Neutrophil (primary cell): ENCODE data around the gene NF1.
"Not testable (repeated sequence)": the region's sequence is repeated elsewhere in the genome, so short reads cannot be mapped to it uniquely, and the experiment has no call there.

Source experiments
- H3K27ac ChIP-seq: fragments of 200-600 bp; sonication (generic); 2 replicates; pipeline ENCODE4 v1.5.1; 2016; ENCODE audit warnings: mild to moderate bottlenecking, moderate library complexity
- H3K27me3 ChIP-seq: fragments of 200-600 bp; sonication (generic); 2 replicates; pipeline ENCODE4 v1.6.0; 2016; ENCODE audit warnings: mild to moderate bottlenecking
- H3K36me3 ChIP-seq: fragments of 200-600 bp; sonication (generic); 2 replicates; pipeline ENCODE4 v1.5.1; 2017
- H3K4me1 ChIP-seq, 2 experiments: fragments of 200-600 bp in 1 of 2; sonication (generic) in 1 of 2; 1 replicate in 1 of 2; 2 replicates in 1 of 2; pipeline versions ENCODE4 v1.5.1 to v1.6.1; 2013 to 2016; ENCODE audit warnings: low read depth in 1 of 2, low read length in 1 of 2, mild to moderate bottlenecking in 1 of 2, moderate library complexity in 1 of 2; ENCODE audit not compliant: control insufficient read depth in 1 of 2, insufficient read depth in 1 of 2
- H3K4me3 ChIP-seq, 2 experiments: fragments of 200-600 bp in 1 of 2; sonication (generic) in 1 of 2; 1 replicate in 1 of 2; 2 replicates in 1 of 2; pipeline ENCODE4 v1.5.1; 2013 to 2016; ENCODE audit warnings: low read depth in 1 of 2, low read length in 1 of 2, mild to moderate bottlenecking in 1 of 2, moderate library complexity in 1 of 2
- H3K9me3 ChIP-seq: fragments of 200-600 bp; sonication (generic); 2 replicates; pipeline ENCODE4 v1.5.1; 2016
- TF ChIP-seq, protein P1 (sequence below): fragments of 200-600 bp; sonication (generic); IDR thresholded peaks from 2 replicates; pipeline ENCODE4 v1.5.1; 2016; ENCODE audit warnings: antibody characterized with exemption

NF1 gene

DNA sequence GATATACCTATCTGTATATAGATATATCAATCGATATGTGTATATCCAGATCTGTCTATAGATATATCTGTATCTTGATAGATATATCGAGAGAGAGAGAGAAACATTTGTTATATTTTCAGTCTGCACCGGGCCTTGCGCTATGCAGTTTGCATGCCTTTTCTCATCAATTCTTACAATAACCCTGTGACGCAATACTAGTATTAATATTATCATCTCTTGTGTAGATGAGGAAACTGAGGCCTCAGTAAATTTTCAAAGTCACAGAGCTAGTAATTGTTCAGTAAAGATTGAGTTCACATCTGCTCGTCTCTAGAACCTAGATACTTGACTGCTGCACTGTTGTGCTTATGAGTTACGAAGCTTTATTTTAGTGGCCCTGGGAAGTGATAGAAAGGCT, 77.6 kb downstream of the NF1 start:
- Histone ChIP-seq H3K36me3 (no peaks in the 10 kb centered on the region), H3K4me1 (no peaks in the 10 kb centered on the region), H3K4me3 (no peak overlapping the region), H3K27ac (no peak overlapping the region), H3K27me3 (no peaks in the 10 kb centered on the region), H3K9me3 (no peaks in the 10 kb centered on the region)
- TF ChIP-seq, protein P1, sequence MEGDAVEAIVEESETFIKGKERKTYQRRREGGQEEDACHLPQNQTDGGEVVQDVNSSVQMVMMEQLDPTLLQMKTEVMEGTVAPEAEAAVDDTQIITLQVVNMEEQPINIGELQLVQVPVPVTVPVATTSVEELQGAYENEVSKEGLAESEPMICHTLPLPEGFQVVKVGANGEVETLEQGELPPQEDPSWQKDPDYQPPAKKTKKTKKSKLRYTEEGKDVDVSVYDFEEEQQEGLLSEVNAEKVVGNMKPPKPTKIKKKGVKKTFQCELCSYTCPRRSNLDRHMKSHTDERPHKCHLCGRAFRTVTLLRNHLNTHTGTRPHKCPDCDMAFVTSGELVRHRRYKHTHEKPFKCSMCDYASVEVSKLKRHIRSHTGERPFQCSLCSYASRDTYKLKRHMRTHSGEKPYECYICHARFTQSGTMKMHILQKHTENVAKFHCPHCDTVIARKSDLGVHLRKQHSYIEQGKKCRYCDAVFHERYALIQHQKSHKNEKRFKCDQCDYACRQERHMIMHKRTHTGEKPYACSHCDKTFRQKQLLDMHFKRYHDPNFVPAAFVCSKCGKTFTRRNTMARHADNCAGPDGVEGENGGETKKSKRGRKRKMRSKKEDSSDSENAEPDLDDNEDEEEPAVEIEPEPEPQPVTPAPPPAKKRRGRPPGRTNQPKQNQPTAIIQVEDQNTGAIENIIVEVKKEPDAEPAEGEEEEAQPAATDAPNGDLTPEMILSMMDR: no peak

DNA sequence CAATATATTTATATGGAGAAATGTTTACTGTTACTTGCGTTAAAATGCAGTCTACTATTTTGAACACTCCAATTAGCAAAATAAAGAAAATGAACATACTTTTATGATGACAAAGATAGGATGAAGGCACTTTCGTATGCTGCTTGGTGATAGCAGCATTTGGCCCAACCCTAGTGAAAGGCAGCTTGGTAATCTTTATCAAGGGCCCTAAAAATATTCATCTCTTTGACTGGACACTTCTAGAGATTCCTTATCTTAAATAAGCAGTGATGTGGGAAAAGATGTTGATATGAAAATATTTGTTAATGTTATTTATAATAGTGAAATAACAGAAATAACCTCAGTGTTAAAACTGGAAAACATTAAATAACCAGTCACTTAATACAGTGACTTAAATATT, 79.4 kb downstream of the NF1 start:
- Histone ChIP-seq H3K4me1 (no peaks in the 10 kb centered on the region), H3K27ac (no peak overlapping the region), H3K9me3 (no peaks in the 10 kb centered on the region), H3K4me3 (no peak overlapping the region), H3K27me3 (no peaks in the 10 kb centered on the region), H3K36me3 (no peaks in the 10 kb centered on the region)
- TF ChIP-seq, protein P1: no peak

DNA sequence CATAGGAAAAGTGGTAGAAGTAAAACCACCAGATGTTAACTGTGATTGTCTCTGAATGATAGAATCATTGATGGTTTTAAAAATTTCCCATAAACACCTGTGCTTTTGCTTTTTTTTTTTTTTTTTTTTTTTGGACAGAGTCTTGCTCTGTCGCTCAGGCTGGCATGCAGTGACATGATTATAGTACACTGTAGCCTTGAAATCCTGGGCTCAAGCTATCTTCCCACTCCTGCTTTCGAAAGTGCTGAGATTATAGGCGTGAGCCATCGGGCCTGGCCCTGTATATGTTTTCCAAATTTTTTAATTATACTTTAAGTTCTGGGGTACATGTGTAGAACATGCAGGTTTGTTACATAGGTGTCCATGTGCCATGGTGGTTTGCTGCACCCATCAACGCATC, 80.5 kb downstream of the NF1 start:
- no peaks in the 10 kb centered on the region for H3K27me3 ChIP-seq
- H3K4me3 ChIP-seq: no peak overlapping the region
- TF ChIP-seq, protein P1: no peak
- no peak overlapping the region for H3K27ac ChIP-seq
- no peaks in the 10 kb centered on the region for H3K36me3 ChIP-seq
- no peaks in the 10 kb centered on the region for H3K9me3 ChIP-seq
- no peaks in the 10 kb centered on the region for H3K4me1 ChIP-seq

DNA sequence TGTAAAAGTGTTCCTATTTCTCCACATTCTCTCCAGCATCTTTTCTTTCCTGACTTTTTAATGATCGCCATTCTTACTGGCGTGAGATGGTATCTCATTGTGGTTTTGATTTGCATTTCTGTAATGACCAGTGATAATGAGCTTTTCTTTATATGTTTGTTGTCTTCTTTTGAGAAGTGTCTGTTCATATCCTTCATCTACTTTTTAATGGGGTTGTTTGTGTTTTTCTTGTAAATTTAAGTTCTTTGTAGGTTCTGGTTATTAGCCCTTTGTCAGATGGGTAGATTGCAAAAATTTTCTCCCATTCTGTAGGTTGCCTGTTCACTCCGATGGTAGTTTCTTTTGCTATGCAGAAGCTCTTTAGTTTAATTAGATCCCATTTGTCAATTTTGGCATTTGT, 81.4 kb downstream of the NF1 start:
- not testable (repeated sequence) for H3K27ac ChIP-seq, H3K9me3 ChIP-seq, H3K36me3 ChIP-seq, H3K4me1 ChIP-seq, H3K4me3 ChIP-seq, H3K27me3 ChIP-seq

DNA sequence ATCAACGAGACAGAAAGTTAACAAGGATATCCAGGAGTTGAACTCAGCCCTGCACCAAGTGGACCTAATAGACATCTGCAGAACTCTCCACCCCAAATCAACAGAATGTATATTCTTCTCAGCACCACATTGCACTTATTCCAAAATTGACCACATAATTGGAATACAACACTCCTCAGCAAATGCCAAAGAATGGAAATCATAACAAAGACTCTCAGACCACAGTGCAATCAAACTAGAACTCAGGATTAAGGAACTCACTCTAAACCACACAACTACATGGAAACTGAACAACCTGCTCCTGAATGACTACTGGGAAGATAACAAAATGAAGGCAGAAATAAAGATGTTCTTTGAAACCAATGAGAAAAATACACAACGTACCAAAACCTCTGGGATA, 84.2 kb downstream of the NF1 start:
- H3K27ac ChIP-seq, H3K9me3 ChIP-seq, H3K4me1 ChIP-seq, H3K4me3 ChIP-seq, H3K27me3 ChIP-seq: not testable (repeated sequence)
- peaks cover 12% of the 10 kb centered on the region for H3K36me3 ChIP-seq

DNA sequence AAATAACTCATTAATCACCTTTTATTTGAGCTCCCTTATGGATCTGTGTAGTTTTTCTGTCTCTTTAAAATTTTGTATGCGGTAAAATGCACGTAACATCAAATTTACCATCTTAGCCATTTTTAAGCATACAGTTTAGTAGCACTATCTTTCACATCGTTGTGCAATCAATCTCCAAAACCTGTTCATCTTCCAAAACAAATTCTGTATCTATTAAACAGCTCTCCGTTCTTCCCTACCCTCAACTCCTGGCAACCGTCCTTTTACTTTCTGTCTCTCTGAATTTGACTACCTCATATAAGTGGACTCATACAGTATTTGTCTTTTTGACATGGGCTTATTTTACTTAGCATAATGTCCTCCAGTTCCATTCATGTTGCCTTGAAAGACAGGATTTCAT, 100.5 kb downstream of the NF1 start:
- Histone ChIP-seq H3K4me1 (peaks cover 0 to under 1% of the 10 kb centered on the region in 2 experiments), H3K4me3 (no peak overlapping the region), H3K27me3 (no peaks in the 10 kb centered on the region), H3K36me3 (no peaks in the 10 kb centered on the region), H3K27ac (no peak overlapping the region), H3K9me3 (no peaks in the 10 kb centered on the region)
- TF ChIP-seq, protein P1: no peak

DNA sequence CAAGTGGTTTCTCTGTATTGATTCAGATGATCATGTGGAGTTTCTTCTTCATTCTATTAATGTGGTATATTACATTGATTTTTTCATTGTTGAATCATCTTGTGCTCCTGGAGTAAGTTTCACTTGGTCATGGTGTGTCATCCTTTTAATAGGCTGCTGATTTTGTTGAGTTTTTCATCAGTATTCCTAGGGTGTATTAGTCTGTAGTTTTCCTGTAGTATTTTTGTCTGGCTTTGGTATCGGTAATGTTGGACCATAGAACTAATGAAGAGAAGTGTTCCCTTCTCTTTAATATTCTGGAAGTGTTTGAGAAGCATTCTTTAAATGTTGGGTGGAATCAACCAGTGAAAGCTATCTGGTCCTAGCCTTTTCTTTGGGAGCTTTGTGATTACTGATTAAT, 103.2 kb downstream of the NF1 start:
- H3K27ac ChIP-seq: no peak overlapping the region
- peaks cover 0 to 3% of the 10 kb centered on the region in 2 experiments for H3K4me1 ChIP-seq
- no peaks in the 10 kb centered on the region for H3K9me3 ChIP-seq
- no peak overlapping the region for H3K4me3 ChIP-seq
- TF ChIP-seq, protein P1: no peak
- no peaks in the 10 kb centered on the region for H3K27me3 ChIP-seq
- H3K36me3 ChIP-seq: peaks cover 10% of the 10 kb centered on the region

DNA sequence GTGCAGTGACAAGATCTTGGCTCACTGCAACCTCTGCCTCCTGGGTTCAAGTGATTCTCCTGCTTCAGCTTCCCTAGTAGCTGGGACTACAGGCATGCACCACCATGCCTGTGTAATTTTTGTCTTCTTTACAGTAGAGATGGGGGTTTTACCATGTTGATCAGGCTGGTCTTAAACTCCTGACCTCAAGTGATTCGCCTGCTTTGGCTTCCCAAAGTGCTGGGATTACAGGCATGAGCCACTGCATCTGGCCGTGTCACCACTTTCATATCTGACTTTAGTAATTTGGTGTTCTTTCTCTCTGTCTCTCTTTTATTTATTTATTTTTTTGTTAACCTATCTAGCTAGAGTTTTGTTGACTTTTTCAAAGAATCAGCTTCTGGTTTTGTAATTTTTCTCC, 103.9 kb downstream of the NF1 start:
- H3K36me3 ChIP-seq: peaks cover 10% of the 10 kb centered on the region
- not testable (repeated sequence) for H3K4me1 ChIP-seq, H3K4me3 ChIP-seq, H3K27me3 ChIP-seq, H3K27ac ChIP-seq, H3K9me3 ChIP-seq
